HCT116 (cell line): ENCODE data around the gene CBX8. TPM values are rescaled to one million over a fixed set of nuclear protein-coding genes. Genes with fewer than 3 reads are reported as not detected.

Experiments used
- ATAC-seq: fragments of 200-7000 bp; cut with Tn5 transposase; 2 replicates; pipeline ENCODE4 v1.9.1; 2020; ENCODE audit warnings: mild to moderate bottlenecking, moderate library complexity
- BruUV-seq: library from RNA; stranded (reverse); fragments of 400-500 nt; replicated peaks from 2 replicates; lab custom pipeline; 2021; lab: Mats Ljungman, UMichigan
- CTCF ChIA-PET: fragments of 300-600 bp; sonication (Branson Sonifier 250); formaldehyde crosslinking; loops from one replicate; lab custom pipeline; 2021; ENCODE audit warnings: antibody characterized with exemption; lab: Charles Lee
- POLR2A ChIA-PET: fragments of 300-600, 350-600 bp; sonication (Branson Sonifier 250); formaldehyde crosslinking; loops from one replicate; lab custom pipeline; 2021; ENCODE audit warnings: antibody characterized with exemption; lab: Charles Lee
- RAD21 ChIA-PET, 2 experiments: fragments of 300-600 bp; sonication (Branson Sonifier 250); formaldehyde crosslinking; loops; one replicate each; lab custom pipeline; 2023; ENCODE audit warnings: low total read pairs in 2 of 2; ENCODE audit not compliant: uncharacterized antibody in 2 of 2, unreplicated experiment in 2 of 2, low non-redundant PET in 1 of 2; lab: Charles Lee
- DNase-seq: peaks from one replicate; pipeline ENCODE4 v3.0.0-alpha.2; 2010; ENCODE audit warnings: low read depth, low spot score
- H2AFZ ChIP-seq: fragments of 200-600 bp; shearing (Covaris generic), sonication (generic); 2 replicates; pipeline ENCODE4 v1.6.1; 2017; ENCODE audit warnings: low read depth, mixed run types, mixed read lengths, antibody characterized with exemption, low read length; ENCODE audit not compliant: poor library complexity, severe bottlenecking
- H3K27ac ChIP-seq: 2 replicates; pipeline ENCODE4 v1.5.1; 2012; ENCODE audit warnings: low read depth, low read length
- H3K27me3 ChIP-seq: fragments of 200-600 bp; sonication (generic); 2 replicates; pipeline ENCODE4 v1.6.1; 2016; ENCODE audit warnings: mixed run types, low read length, mixed read lengths; ENCODE audit not compliant: insufficient read depth
- H3K36me3 ChIP-seq, 2 experiments: fragments of 200-500 bp in 1 of 2; fragments of 200-600 bp in 1 of 2; sonication (Bioruptor generic) in 1 of 2; sonication (generic) in 1 of 2; 2 replicates each; pipeline versions ENCODE4 v1.5.1 to v1.6.1; 2014 to 2016; ENCODE audit warnings: low read length in 2 of 2, inconsistent platforms in 1 of 2, mixed read lengths in 1 of 2, mixed run types in 1 of 2; ENCODE audit not compliant: insufficient read depth in 2 of 2, control insufficient read depth in 1 of 2
- H3K4me1 ChIP-seq, 2 experiments: fragments of 200-600 bp in 1 of 2; sonication (generic) in 1 of 2; 2 replicates each; pipeline versions ENCODE4 v1.5.1 to v1.6.1; 2012 to 2017; ENCODE audit warnings: low read length in 2 of 2, inconsistent platforms in 1 of 2, mild to moderate bottlenecking in 1 of 2, mixed read lengths in 1 of 2, mixed run types in 1 of 2, moderate library complexity in 1 of 2; ENCODE audit not compliant: insufficient read depth in 2 of 2, control insufficient read depth in 1 of 2
- H3K4me2 ChIP-seq: fragments of 200-600 bp; sonication (generic); 2 replicates; pipeline ENCODE4 v1.6.1; 2017; ENCODE audit warnings: mixed run types, low read length, mixed read lengths
- H3K4me3 ChIP-seq, 2 experiments: fragments of 200-600 bp in 1 of 2; sonication (generic) in 1 of 2; replicated peaks in 1 of 2; 2 replicates each; pipeline ENCODE4 v1.5.1; 2011 to 2016; ENCODE audit warnings: low read length in 2 of 2, control low read depth in 1 of 2, low read depth in 1 of 2, mild to moderate bottlenecking in 1 of 2, mixed read lengths in 1 of 2, mixed run types in 1 of 2
- H3K79me2 ChIP-seq: fragments of 200-600 bp; sonication (generic); 2 replicates; pipeline ENCODE4 v1.6.1; 2017; ENCODE audit warnings: mild to moderate bottlenecking, mixed run types, low read length, moderate library complexity, mixed read lengths; ENCODE audit not compliant: insufficient read depth
- H3K9ac ChIP-seq: fragments of 200-600 bp; sonication (generic); 2 replicates; pipeline ENCODE4 v1.6.1; 2016; ENCODE audit warnings: low read length, mixed read lengths
- H3K9me2 ChIP-seq: fragments of 200-600 bp; sonication (generic), shearing (Covaris generic); 2 replicates; pipeline ENCODE4 v1.6.1; 2017; ENCODE audit warnings: mixed run types, mild to moderate bottlenecking, moderate library complexity; ENCODE audit not compliant: insufficient read depth
- H3K9me3 ChIP-seq, 2 experiments: fragments of 200-500 bp in 1 of 2; fragments of 200-600 bp in 1 of 2; sonication (Bioruptor generic) in 1 of 2; sonication (generic) in 1 of 2; 2 replicates each; pipeline ENCODE4 v1.6.1; 2014 to 2017; ENCODE audit warnings: low read length in 2 of 2, mixed read lengths in 2 of 2, inconsistent platforms in 1 of 2, low read depth in 1 of 2, mild to moderate bottlenecking in 1 of 2, mixed run types in 1 of 2, moderate library complexity in 1 of 2; ENCODE audit not compliant: control insufficient read depth in 1 of 2, insufficient read depth in 1 of 2
- H4K20me1 ChIP-seq: fragments of 200-600 bp; sonication (generic), shearing (Covaris generic); 2 replicates; pipeline ENCODE4 v1.6.1; 2017; ENCODE audit warnings: mixed run types, mild to moderate bottlenecking, moderate library complexity; ENCODE audit not compliant: insufficient read depth
- CBX3 ChIP-seq: IDR thresholded peaks from 2 replicates; pipeline ENCODE4 v1.6.1; 2012; ENCODE audit warnings: low read depth
- CEBPB ChIP-seq: IDR thresholded peaks from 2 replicates; pipeline ENCODE4 v1.6.1; 2012; ENCODE audit warnings: low read depth
- EGR1 ChIP-seq: IDR thresholded peaks from 2 replicates; pipeline ENCODE4 v1.6.1; 2012; ENCODE audit warnings: low read depth
- ELF1 ChIP-seq: IDR thresholded peaks from 2 replicates; pipeline ENCODE4 v1.6.1; 2012; ENCODE audit warnings: low read depth, borderline replicate concordance
- EZH2 ChIP-seq: fragments of 200-600 bp; sonication (generic); IDR thresholded peaks from 2 replicates; pipeline ENCODE4 v1.6.1; 2017; ENCODE audit warnings: antibody characterized with exemption, mixed run types
- EZH2phosphoT487 ChIP-seq: fragments of 200-600 bp; IDR thresholded peaks from 2 replicates; pipeline ENCODE4 v1.6.1; 2018; ENCODE audit warnings: antibody characterized with exemption, borderline replicate concordance
- FOSL1 ChIP-seq: IDR thresholded peaks from 2 replicates; pipeline ENCODE4 v1.6.1; 2012; ENCODE audit warnings: low read depth
- JUND ChIP-seq: IDR thresholded peaks from 2 replicates; pipeline ENCODE4 v1.6.1; 2012
- POLR2AphosphoS5 ChIP-seq: IDR thresholded peaks from 2 replicates; pipeline ENCODE4 v1.6.1; 2011; ENCODE audit warnings: mild to moderate bottlenecking, low read depth, low read length, moderate library complexity
- RAD21 ChIP-seq: IDR thresholded peaks from 2 replicates; pipeline ENCODE4 v1.6.1; 2012; ENCODE audit warnings: low read depth, mild to moderate bottlenecking
- SIN3A ChIP-seq: IDR thresholded peaks from 2 replicates; pipeline ENCODE4 v1.6.1; 2012; ENCODE audit warnings: low read depth
- SP1 ChIP-seq: IDR thresholded peaks from 2 replicates; pipeline ENCODE4 v1.6.1; 2012; ENCODE audit warnings: low read depth
- SRF ChIP-seq: IDR thresholded peaks from 2 replicates; pipeline ENCODE4 v1.6.1; 2012; ENCODE audit warnings: low read depth
- TCF7L2 ChIP-seq: IDR thresholded peaks from 2 replicates; pipeline ENCODE4 v1.7.0; 2011; ENCODE audit warnings: borderline replicate concordance, inconsistent platforms; ENCODE audit not compliant: insufficient read depth, insufficient read length; ENCODE audit errors: extremely low read depth
- ZFX ChIP-seq: fragments of 450-650 bp; IDR thresholded peaks from 2 replicates; pipeline ENCODE4 v1.6.1; 2017
- ZNF274 ChIP-seq: fragments of 200-500 bp; sonication (Bioruptor generic); IDR thresholded peaks from 2 replicates; pipeline ENCODE4 v1.6.1; 2014; ENCODE audit warnings: mild to moderate bottlenecking, low read depth, low read length, inconsistent platforms
- intact Hi-C: fragments of 100-400 bp; cut with micrococcal nuclease; formaldehyde crosslinking; loops from 2 replicates; pipeline ENCODE4 v1.10.0; 2022
- total RNA-seq: library from RNA; stranded (reverse); gene quantifications from one replicate; pipeline ENCODE4 v1.2.1, GENCODE V29; 2021; ENCODE audit not compliant: unreplicated experiment
- TF ChIP-seq, protein P1 (sequence below): IDR thresholded peaks from 2 replicates; pipeline ENCODE4 v1.6.1; 2012
- TF ChIP-seq, protein P2 (sequence below): IDR thresholded peaks from 2 replicates; pipeline ENCODE4 v1.6.1; 2012
- TF ChIP-seq, protein P3 (sequence below), 3 experiments: fragments of 200-600 bp in 1 of 3; sonication (generic) in 1 of 3; IDR thresholded peaks in 2 of 3; conservative IDR thresholded peaks in 1 of 3; 2 replicates each; pipeline ENCODE4 v1.5.1; 2012 to 2017; ENCODE audit warnings: low read depth in 2 of 3, low read length in 2 of 3, antibody characterized with exemption in 1 of 3, borderline replicate concordance in 1 of 3, control low read depth in 1 of 3, mild to moderate bottlenecking in 1 of 3, mixed read lengths in 1 of 3, mixed run types in 1 of 3, moderate library complexity in 1 of 3; ENCODE audit not compliant: insufficient read depth in 1 of 3

The CBX8 gene
- total RNA-seq, 1 experiment from 2014 or later, result 29.0 TPM

DNA sequence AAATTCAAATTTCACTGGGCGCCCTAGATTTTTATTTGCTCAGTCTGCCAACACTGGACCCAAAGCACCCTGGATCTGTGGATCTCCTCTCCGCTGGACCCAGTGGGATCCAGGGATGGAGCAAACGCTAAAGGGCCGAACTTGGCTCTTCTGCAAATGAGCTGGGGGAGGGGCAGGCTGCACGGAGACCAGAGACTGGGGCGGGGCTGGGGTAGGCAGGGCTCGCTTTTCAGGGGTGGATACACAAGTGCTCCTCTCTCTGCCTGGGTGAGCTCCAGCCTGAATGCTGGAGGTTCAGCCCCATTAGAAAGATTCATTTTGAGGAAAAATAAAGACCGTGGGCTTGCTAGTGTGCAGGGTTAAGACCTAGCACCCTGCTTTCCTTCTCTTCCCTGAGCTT, 33.4 kb upstream of the CBX8 start:
- H3K4me2 ChIP-seq, result no peak overlapping the region
- RAD21 ChIA-PET, result no interaction called here
- BruUV-seq, result no TSS peak
- no peaks in the 10 kb centered on the region for H3K27me3 ChIP-seq
- H2AFZ ChIP-seq, result no peak overlapping the region
- DNase-seq (no peak), ATAC-seq (no peak)
- H3K4me1 ChIP-seq, result peaks cover 30 to 46% of the 10 kb centered on the region in 2 experiments; a peak in 3 of 4 replicates
- H3K9ac ChIP-seq, result no peak overlapping the region
- peaks cover 18% of the 10 kb centered on the region for H3K79me2 ChIP-seq
- H3K4me3 ChIP-seq, result no peak overlapping the region
- CTCF ChIA-PET, result interaction anchor here (1.0 to 1.9 kb wide), 3 partner anchors 9 to 178 kb away, joined by 3 to 10 read pairs (median 4); partner anchors contain the start of gene CBX4
- H3K9me2 ChIP-seq, result no peaks in the 10 kb centered on the region
- intact Hi-C loops, result no loop called here
- no peak overlapping the region for H3K27ac ChIP-seq
- no peaks in the 10 kb centered on the region for H3K9me3 ChIP-seq
- no peaks in the 10 kb centered on the region; the same call in 1 of the 2 replicates for H4K20me1 ChIP-seq
- no peak for TF ChIP-seq TCF7L2
- POLR2A ChIA-PET, result interaction anchor here (0.9 to 2.2 kb wide), 2 partner anchors 9 to 12 kb away, joined by 4 to 6 read pairs; partner anchors contain the start of gene CBX4
- H3K36me3 ChIP-seq, result peaks cover 9 to 14% of the 10 kb centered on the region in 2 experiments; a peak in 2 of 4 replicates

DNA sequence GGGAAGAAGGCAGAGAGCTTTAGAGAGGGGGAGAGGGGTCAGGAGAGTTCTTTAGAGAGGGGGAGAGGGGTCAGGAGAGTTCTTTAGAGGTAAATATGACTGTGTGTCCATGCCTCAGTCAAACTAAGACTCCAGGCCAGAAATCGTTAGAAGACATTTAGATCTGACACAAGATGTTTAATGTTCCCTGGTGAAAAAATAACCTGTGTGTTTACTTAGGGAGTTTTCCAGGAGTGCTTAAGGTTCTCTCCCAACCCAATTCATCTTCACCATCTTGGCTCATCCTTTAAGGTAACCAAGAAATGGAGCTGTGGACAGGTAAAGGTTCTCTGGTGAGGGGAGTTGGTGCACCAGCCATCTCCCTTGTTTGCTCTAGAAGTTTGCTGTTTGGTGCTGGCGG, 32.6 kb upstream of the CBX8 start:
- H3K4me3 ChIP-seq, result no peak overlapping the region
- H3K27me3 ChIP-seq, result no peaks in the 10 kb centered on the region
- H3K36me3 ChIP-seq, result peaks cover 9 to 10% of the 10 kb centered on the region in 2 experiments; a peak in 2 of 4 replicates
- BruUV-seq, result no TSS peak
- H4K20me1 ChIP-seq, result no peaks in the 10 kb centered on the region; the same call in 1 of the 2 replicates
- ChIA-PET POLR2A (interaction anchor here (1.2 to 2.2 kb wide), 3 partner anchors 8 to 11 kb away, joined by 3 to 8 read pairs (median 6); partner anchors contain the start of gene CBX4), RAD21 (no interaction called here), CTCF (interaction anchor here (1.7 to 1.9 kb wide), 2 partner anchors 10 to 18 kb away, joined by 10 to 11 read pairs; partner anchors contain the start of gene CBX4)
- H3K4me2 ChIP-seq, result no peak overlapping the region
- no peak for ATAC-seq
- H3K79me2 ChIP-seq, result peaks cover 11% of the 10 kb centered on the region
- intact Hi-C loops, result no loop called here
- peaks cover 30 to 42% of the 10 kb centered on the region in 2 experiments; a peak in 3 of 4 replicates for H3K4me1 ChIP-seq
- H3K9me3 ChIP-seq, result no peaks in the 10 kb centered on the region
- H2AFZ ChIP-seq, result no peak overlapping the region
- no peak for TF ChIP-seq EGR1
- TF ChIP-seq RAD21, result no peak
- TF ChIP-seq, protein P1, sequence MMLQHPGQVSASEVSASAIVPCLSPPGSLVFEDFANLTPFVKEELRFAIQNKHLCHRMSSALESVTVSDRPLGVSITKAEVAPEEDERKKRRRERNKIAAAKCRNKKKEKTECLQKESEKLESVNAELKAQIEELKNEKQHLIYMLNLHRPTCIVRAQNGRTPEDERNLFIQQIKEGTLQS, result no peak
- TF ChIP-seq, protein P2, sequence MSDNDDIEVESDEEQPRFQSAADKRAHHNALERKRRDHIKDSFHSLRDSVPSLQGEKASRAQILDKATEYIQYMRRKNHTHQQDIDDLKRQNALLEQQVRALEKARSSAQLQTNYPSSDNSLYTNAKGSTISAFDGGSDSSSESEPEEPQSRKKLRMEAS, result no peak
- no peak for TF ChIP-seq SRF
- TF ChIP-seq FOSL1, result no peak
- no peak for TF ChIP-seq ELF1
- TF ChIP-seq EZH2phosphoT487, result no peak
- no peak for TF ChIP-seq JUND
- TF ChIP-seq, protein P3, sequence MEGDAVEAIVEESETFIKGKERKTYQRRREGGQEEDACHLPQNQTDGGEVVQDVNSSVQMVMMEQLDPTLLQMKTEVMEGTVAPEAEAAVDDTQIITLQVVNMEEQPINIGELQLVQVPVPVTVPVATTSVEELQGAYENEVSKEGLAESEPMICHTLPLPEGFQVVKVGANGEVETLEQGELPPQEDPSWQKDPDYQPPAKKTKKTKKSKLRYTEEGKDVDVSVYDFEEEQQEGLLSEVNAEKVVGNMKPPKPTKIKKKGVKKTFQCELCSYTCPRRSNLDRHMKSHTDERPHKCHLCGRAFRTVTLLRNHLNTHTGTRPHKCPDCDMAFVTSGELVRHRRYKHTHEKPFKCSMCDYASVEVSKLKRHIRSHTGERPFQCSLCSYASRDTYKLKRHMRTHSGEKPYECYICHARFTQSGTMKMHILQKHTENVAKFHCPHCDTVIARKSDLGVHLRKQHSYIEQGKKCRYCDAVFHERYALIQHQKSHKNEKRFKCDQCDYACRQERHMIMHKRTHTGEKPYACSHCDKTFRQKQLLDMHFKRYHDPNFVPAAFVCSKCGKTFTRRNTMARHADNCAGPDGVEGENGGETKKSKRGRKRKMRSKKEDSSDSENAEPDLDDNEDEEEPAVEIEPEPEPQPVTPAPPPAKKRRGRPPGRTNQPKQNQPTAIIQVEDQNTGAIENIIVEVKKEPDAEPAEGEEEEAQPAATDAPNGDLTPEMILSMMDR (IDR thresholded peaks at IDR 0.05 in 2 of 3, conservative IDR thresholded peaks at IDR 0.05 in 1 of 3; ENCODE audit: borderline replicate concordance in 1 of 3, insufficient read depth in 1 of 3, low read depth in 2 of 3, low read length in 2 of 3), result no peak
- TF ChIP-seq ZNF274, result no peak
- no peak for TF ChIP-seq POLR2AphosphoS5
- no peak for TF ChIP-seq ZFX
- TF ChIP-seq CEBPB, result no peak
- TF ChIP-seq SIN3A, result no peak
- TF ChIP-seq EZH2, result no peak
- TF ChIP-seq SP1, result no peak
- TF ChIP-seq CBX3, result no peak
- H3K9ac ChIP-seq, result no peak overlapping the region
- DNase-seq, result no peak
- H3K27ac ChIP-seq, result no peak overlapping the region
- H3K9me2 ChIP-seq, result no peaks in the 10 kb centered on the region
